Activated CD8-positive, alpha-beta T cell treated with anti-CD3 and anti-CD28 coated beads for 36 hours (primary cell): Measurements from ENCODE around the gene RAB3A. TPM values are rescaled to one million over a fixed set of nuclear protein-coding genes. Genes with fewer than 3 reads are reported as not detected.

Source experiments
- ATAC-seq: fragments of 200-7000 bp; cut with Tn5 transposase; one replicate; pipeline ENCODE4 v1.10.0; 2021; ENCODE audit warnings: mild to moderate bottlenecking, moderate library complexity
- CTCF ChIA-PET: fragments of 350-600 bp; sonication (Branson Sonifier 250); formaldehyde crosslinking; loops from one replicate; lab custom pipeline; 2021; ENCODE audit warnings: antibody characterized with exemption; lab: Charles Lee
- POLR2A ChIA-PET: fragments of 350-600 bp; sonication (Branson Sonifier 250); formaldehyde crosslinking; loops from one replicate; lab custom pipeline; 2021; ENCODE audit warnings: antibody characterized with exemption; lab: Charles Lee
- DNase-seq: peaks from one replicate; pipeline ENCODE4 v3.0.0-alpha.2; 2020
- H3K27ac Mint-ChIP-seq: one replicate; pipeline ENCODE4 v1.8.0; 2021; ENCODE audit warnings: mild to moderate bottlenecking, mixed read lengths
- H3K27me3 Mint-ChIP-seq: one replicate; pipeline ENCODE4 v1.8.0; 2021; ENCODE audit warnings: mixed read lengths
- H3K36me3 Mint-ChIP-seq: one replicate; pipeline ENCODE4 v1.8.0; 2021; ENCODE audit warnings: low read depth, mixed read lengths
- H3K4me1 Mint-ChIP-seq: one replicate; pipeline ENCODE4 v1.8.0; 2021; ENCODE audit warnings: low read depth, mixed read lengths
- H3K4me3 Mint-ChIP-seq: one replicate; pipeline ENCODE4 v1.8.0; 2021; ENCODE audit warnings: mild to moderate bottlenecking, moderate library complexity, mixed read lengths
- H3K9me3 Mint-ChIP-seq: one replicate; pipeline ENCODE4 v1.8.0; 2021; ENCODE audit warnings: mixed read lengths
- CTCF ChIP-seq: fragments of 200-600 bp; IDR thresholded peaks from one replicate; pipeline ENCODE4 v1.8.0; 2022; ENCODE audit warnings: antibody characterized with exemption, mild to moderate bottlenecking
- intact Hi-C: fragments of 100-400 bp; cut with micrococcal nuclease; formaldehyde crosslinking; loops from one replicate; pipeline ENCODE4 v1.10.0; 2022
- total RNA-seq, 2 experiments: library from RNA; stranded (reverse); gene quantifications; one replicate each; pipeline ENCODE4 v1.2.3, GENCODE V29; 2021

The RAB3A gene
- total RNA-seq, 2 experiments from 2014 or later: 8.9 to 11.3 TPM

GRCh38 chr19:18249834-18250233 lies 46.0 kb upstream of the RAB3A start:
- peaks cover 2% of the 10 kb centered on the region for H3K4me1 Mint-ChIP-seq
- no peak overlapping the region for H3K27ac Mint-ChIP-seq
- intact Hi-C loops: loop anchor here (5.0 kb wide), 1 partner anchor 38 kb away; no protein-coding TSS in a partner anchor
- H3K9me3 Mint-ChIP-seq: no peaks in the 10 kb centered on the region
- ChIA-PET CTCF (interaction anchor here (0.6 to 9.5 kb wide), 9 partner anchors 10 to 138 kb away, joined by 3 to 185 read pairs (median 5); partner anchors contain the start of gene RAB3A), POLR2A (interaction anchor here (1.1 to 1.6 kb wide), 2 partner anchors 18 to 45 kb away, joined by 3 to 4 read pairs; no protein-coding TSS in a partner anchor)
- DNase-seq (no peak), ATAC-seq (no peak)
- H3K36me3 Mint-ChIP-seq: no peaks in the 10 kb centered on the region
- H3K4me3 Mint-ChIP-seq: no peak overlapping the region
- TF ChIP-seq CTCF: no peak
- peaks cover 18% of the 10 kb centered on the region for H3K27me3 Mint-ChIP-seq

- ChIA-PET CTCF (interaction anchor here (0.8 to 2.2 kb wide), 5 partner anchors 9 to 143 kb away, joined by 3 to 7 read pairs (median 4); no protein-coding TSS in a partner anchor), POLR2A (interaction anchor here (1.0 kb wide), 1 partner anchor 171 kb away, joined by 3 read pairs; no protein-coding TSS in a partner anchor)
- H3K9me3 Mint-ChIP-seq: no peaks in the 10 kb centered on the region
- H3K36me3 Mint-ChIP-seq: no peaks in the 10 kb centered on the region
- intact Hi-C loops: no loop called here
- TF ChIP-seq CTCF: no peak
- no peaks in the 10 kb centered on the region for H3K4me1 Mint-ChIP-seq
- no peak overlapping the region for H3K4me3 Mint-ChIP-seq
- DNase-seq (no peak), ATAC-seq (no peak)
- peaks cover 6% of the 10 kb centered on the region for H3K27me3 Mint-ChIP-seq
- H3K27ac Mint-ChIP-seq: no peak overlapping the region
Measured at GRCh38 chr19:18245297-18245696, 41.5 kb upstream of the RAB3A start.

- Mint-ChIP-seq H3K27ac (no peak overlapping the region), H3K4me3 (no peak overlapping the region), H3K9me3 (no peaks in the 10 kb centered on the region), H3K4me1 (no peaks in the 10 kb centered on the region), H3K36me3 (no peaks in the 10 kb centered on the region), H3K27me3 (peaks cover 28% of the 10 kb centered on the region)
- intact Hi-C loops: no loop called here
- DNase-seq: no peak
- ChIA-PET POLR2A (no interaction called here), CTCF (interaction anchor here (0.7 to 5.3 kb wide), 2 partner anchors 12 to 30 kb away, joined by 3 to 43 read pairs; no protein-coding TSS in a partner anchor)
- ATAC-seq: no peak
- TF ChIP-seq CTCF: no peak
Measured at GRCh38 chr19:18239303-18239702, 35.5 kb upstream of the RAB3A start.

GRCh38 chr19:18234194-18234593 lies 30.4 kb upstream of the RAB3A start:
- DNase-seq: no peak
- intact Hi-C loops: no loop called here
- no peak for ATAC-seq
- Mint-ChIP-seq H3K4me3 (no peak overlapping the region), H3K4me1 (peaks cover 9% of the 10 kb centered on the region), H3K9me3 (peaks cover 8% of the 10 kb centered on the region), H3K27me3 (peaks cover 56% of the 10 kb centered on the region), H3K36me3 (no peaks in the 10 kb centered on the region), H3K27ac (no peak overlapping the region)
- no peak for TF ChIP-seq CTCF
- ChIA-PET POLR2A (no interaction called here), CTCF (interaction anchor here (1.3 kb wide), 1 partner anchor 26 kb away, joined by 4 read pairs; no protein-coding TSS in a partner anchor)

GRCh38 chr19:18233224-18233825 lies 29.5 kb upstream of the RAB3A start:
- intact Hi-C loops: no loop called here

More at GRCh38 chr19:18233224-18233825, 29.5 kb upstream of the RAB3A start:
- Mint-ChIP-seq H3K9me3 (peaks cover 8% of the 10 kb centered on the region), H3K27ac (no peak overlapping the region), H3K4me1 (peaks cover 9% of the 10 kb centered on the region), H3K27me3 (peaks cover 56% of the 10 kb centered on the region), H3K36me3 (no peaks in the 10 kb centered on the region), H3K4me3 (no peak overlapping the region)
- peak; percentile 65 for DNase-seq
- peak; percentile 76 for ATAC-seq
- CTCF ChIA-PET: interaction anchor here (1.3 to 1.9 kb wide), 7 partner anchors 9 to 155 kb away, joined by 4 to 7 read pairs (median 6); no protein-coding TSS in a partner anchor
- no peak for TF ChIP-seq CTCF
- POLR2A ChIA-PET: interaction anchor here (0.6 kb wide), 1 partner anchor 10 kb away, joined by 3 read pairs; no protein-coding TSS in a partner anchor
